ENCODE data around the gene TXNDC11. TPM values are rescaled to one million over a fixed set of nuclear protein-coding genes. Genes with fewer than 3 reads are reported as not detected.

TXNDC11 gene
- total RNA-seq, 6 experiments from 2014 or later, result 38.8 to 49.0 (median 44.4) TPM

GRCh38 chr16:11692171-11692570, 50.5 kb downstream of the TXNDC11 start:
- H3K36me3 Mint-ChIP-seq (ENCODE audit: low read depth), result peaks cover 34% of the 10 kb centered on the region

GRCh38 chr16:11691771-11692170, 50.9 kb downstream of the TXNDC11 start:
- H3K27ac Mint-ChIP-seq, result no peak overlapping the region
- no peak overlapping the region for H3K4me3 Mint-ChIP-seq
- H3K27me3 Mint-ChIP-seq (ENCODE audit: insufficient read depth), result no peaks in the 10 kb centered on the region; the same call in 1 of the 2 replicates
- H3K9me3 Mint-ChIP-seq, result no peaks in the 10 kb centered on the region
- peaks cover 17% of the 10 kb centered on the region for H3K4me1 Mint-ChIP-seq (ENCODE audit: low read depth)
- DNase-seq, result no peak
- peaks cover 34% of the 10 kb centered on the region for H3K36me3 Mint-ChIP-seq (ENCODE audit: low read depth)
- TF ChIP-seq, protein P1, sequence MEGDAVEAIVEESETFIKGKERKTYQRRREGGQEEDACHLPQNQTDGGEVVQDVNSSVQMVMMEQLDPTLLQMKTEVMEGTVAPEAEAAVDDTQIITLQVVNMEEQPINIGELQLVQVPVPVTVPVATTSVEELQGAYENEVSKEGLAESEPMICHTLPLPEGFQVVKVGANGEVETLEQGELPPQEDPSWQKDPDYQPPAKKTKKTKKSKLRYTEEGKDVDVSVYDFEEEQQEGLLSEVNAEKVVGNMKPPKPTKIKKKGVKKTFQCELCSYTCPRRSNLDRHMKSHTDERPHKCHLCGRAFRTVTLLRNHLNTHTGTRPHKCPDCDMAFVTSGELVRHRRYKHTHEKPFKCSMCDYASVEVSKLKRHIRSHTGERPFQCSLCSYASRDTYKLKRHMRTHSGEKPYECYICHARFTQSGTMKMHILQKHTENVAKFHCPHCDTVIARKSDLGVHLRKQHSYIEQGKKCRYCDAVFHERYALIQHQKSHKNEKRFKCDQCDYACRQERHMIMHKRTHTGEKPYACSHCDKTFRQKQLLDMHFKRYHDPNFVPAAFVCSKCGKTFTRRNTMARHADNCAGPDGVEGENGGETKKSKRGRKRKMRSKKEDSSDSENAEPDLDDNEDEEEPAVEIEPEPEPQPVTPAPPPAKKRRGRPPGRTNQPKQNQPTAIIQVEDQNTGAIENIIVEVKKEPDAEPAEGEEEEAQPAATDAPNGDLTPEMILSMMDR (IDR thresholded peaks at IDR 0.05), result no peak

More at GRCh38 chr16:11692171-11692570, 50.5 kb downstream of the TXNDC11 start:
- Mint-ChIP-seq H3K27ac (no peak overlapping the region), H3K27me3 (ENCODE audit: insufficient read depth) (no peaks in the 10 kb centered on the region; the same call in 1 of the 2 replicates), H3K4me3 (no peak overlapping the region), H3K4me1 (ENCODE audit: low read depth) (peaks cover 13% of the 10 kb centered on the region), H3K9me3 (no peaks in the 10 kb centered on the region)
- DNase-seq, result no peak
- TF ChIP-seq, protein P1 (IDR thresholded peaks at IDR 0.05), result no peak

GRCh38 chr16:11691235-11691634, 51.4 kb downstream of the TXNDC11 start:
- Mint-ChIP-seq H3K36me3 (ENCODE audit: low read depth) (peaks cover 32% of the 10 kb centered on the region), H3K27ac (no peak overlapping the region), H3K9me3 (no peaks in the 10 kb centered on the region), H3K27me3 (ENCODE audit: insufficient read depth) (no peaks in the 10 kb centered on the region; the same call in 1 of the 2 replicates), H3K4me1 (ENCODE audit: low read depth) (peaks cover 23% of the 10 kb centered on the region), H3K4me3 (no peak overlapping the region)
- no peak for DNase-seq
- TF ChIP-seq, protein P1 (IDR thresholded peaks at IDR 0.05), result no peak

GRCh38 chr16:11689031-11689840, 53.4 kb downstream of the TXNDC11 start:
- H3K27me3 Mint-ChIP-seq (ENCODE audit: insufficient read depth), result peaks cover 2% of the 10 kb centered on the region; the same call in 1 of the 2 replicates
- no peak for DNase-seq
- TF ChIP-seq, protein P1 (IDR thresholded peaks at IDR 0.05), result no peak
- H3K4me3 Mint-ChIP-seq, result no peak overlapping the region
- peaks cover 26% of the 10 kb centered on the region for H3K36me3 Mint-ChIP-seq (ENCODE audit: low read depth)
- H3K27ac Mint-ChIP-seq, result peak overlapping the region; percentile 21; the same call in 1 of the 2 replicates
- no peaks in the 10 kb centered on the region for H3K9me3 Mint-ChIP-seq
- H3K4me1 Mint-ChIP-seq (ENCODE audit: low read depth), result peaks cover 36% of the 10 kb centered on the region

GRCh38 chr16:11688520-11688886, 54.2 kb downstream of the TXNDC11 start:
- H3K27ac Mint-ChIP-seq, result no peak overlapping the region

More at GRCh38 chr16:11688520-11688886, 54.2 kb downstream of the TXNDC11 start:
- peaks cover 2% of the 10 kb centered on the region; the same call in 1 of the 2 replicates for H3K27me3 Mint-ChIP-seq (ENCODE audit: insufficient read depth)
- H3K9me3 Mint-ChIP-seq, result no peaks in the 10 kb centered on the region
- H3K36me3 Mint-ChIP-seq (ENCODE audit: low read depth), result peaks cover 31% of the 10 kb centered on the region
- DNase-seq, result no peak
- no peak overlapping the region for H3K4me3 Mint-ChIP-seq
- TF ChIP-seq, protein P1 (IDR thresholded peaks at IDR 0.05), result no peak
- peaks cover 43% of the 10 kb centered on the region for H3K4me1 Mint-ChIP-seq (ENCODE audit: low read depth)
